ENCODE measurements around the gene PLEKHF1. TPM values are rescaled to one million over a fixed set of nuclear protein-coding genes. Genes with fewer than 3 reads are reported as not detected.

PLEKHF1 gene
- total and polyA plus RNA-seq, 12 donors, result 0.62 to 23.1 (median 6.9) TPM

DNA sequence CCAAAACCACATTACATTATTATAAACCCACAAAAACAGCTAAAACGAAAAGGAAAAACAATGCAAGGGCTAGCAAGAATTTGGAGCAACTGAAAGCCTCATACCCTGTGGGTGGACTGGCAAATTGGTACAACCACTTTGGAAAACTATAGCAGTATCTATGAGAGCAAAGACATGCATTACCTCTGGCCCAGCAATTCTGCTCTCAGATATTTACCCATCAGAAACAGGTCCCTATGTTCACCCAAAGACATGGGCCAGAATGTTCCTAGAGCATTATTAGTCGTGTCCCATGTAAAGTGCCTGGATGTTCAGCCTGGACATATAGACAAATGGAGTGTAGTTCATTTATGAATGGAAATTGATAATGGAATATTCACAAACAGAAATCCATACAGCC, 31.3 kb upstream of the PLEKHF1 start:
- 65 to 75% (median 71%) methylated on average over 2 of the region's 2 CpGs for WGBS, 4 donors
- Histone ChIP-seq H3K27me3 (no peaks in the 10 kb centered on the region), H3K27ac (no peak overlapping the region), H3K4me1 (replicated peaks in 1 of 2) (no peaks in the 10 kb centered on the region), H3K36me3 (replicated peaks in 1 of 2) (no peaks in the 10 kb centered on the region), H3K4me3 (no peak overlapping the region), H3K9me3 (replicated peaks in 1 of 3) (no peaks in the 10 kb centered on the region)
- intact Hi-C loops (cut with DNase I), result no loop called here
- TF ChIP-seq, protein P1, sequence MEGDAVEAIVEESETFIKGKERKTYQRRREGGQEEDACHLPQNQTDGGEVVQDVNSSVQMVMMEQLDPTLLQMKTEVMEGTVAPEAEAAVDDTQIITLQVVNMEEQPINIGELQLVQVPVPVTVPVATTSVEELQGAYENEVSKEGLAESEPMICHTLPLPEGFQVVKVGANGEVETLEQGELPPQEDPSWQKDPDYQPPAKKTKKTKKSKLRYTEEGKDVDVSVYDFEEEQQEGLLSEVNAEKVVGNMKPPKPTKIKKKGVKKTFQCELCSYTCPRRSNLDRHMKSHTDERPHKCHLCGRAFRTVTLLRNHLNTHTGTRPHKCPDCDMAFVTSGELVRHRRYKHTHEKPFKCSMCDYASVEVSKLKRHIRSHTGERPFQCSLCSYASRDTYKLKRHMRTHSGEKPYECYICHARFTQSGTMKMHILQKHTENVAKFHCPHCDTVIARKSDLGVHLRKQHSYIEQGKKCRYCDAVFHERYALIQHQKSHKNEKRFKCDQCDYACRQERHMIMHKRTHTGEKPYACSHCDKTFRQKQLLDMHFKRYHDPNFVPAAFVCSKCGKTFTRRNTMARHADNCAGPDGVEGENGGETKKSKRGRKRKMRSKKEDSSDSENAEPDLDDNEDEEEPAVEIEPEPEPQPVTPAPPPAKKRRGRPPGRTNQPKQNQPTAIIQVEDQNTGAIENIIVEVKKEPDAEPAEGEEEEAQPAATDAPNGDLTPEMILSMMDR (IDR thresholded peaks at IDR 0.05), result no peak
- no peak for TF ChIP-seq POLR2A (IDR thresholded peaks at IDR 0.05)
- no peak for DNase-seq

DNA sequence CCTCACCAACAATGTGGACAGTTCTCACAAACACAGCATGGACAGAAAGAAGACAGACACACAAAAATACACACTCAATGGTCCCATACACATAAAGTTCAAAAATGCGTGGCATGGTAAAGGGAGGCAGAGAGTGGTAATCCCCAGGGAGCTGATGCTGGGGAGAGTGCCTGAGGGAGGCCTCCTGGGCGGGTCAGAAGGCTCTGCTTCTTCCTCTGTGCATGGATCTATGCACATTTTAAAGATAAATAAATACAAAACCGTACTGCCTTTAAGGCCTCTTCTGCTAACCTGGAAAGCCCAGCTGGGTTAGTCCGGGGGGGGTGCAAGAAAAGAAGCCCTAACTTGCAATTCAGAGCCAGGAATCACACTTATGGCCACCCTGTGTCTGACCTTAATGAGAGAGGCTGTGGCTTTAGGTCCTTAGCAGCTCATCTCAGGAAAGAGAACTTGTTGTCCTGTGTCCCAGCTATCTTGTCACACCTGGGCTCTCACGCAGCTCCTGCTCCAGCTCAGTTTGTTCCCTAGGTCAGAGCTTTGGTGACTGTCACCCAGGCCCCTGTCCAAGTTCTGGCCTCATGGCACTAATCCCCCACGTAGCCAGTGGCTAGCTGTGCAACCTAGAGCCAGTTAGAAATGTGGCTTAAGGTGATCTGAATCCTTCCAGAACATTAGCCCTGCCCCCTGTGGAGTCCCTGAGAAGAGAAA, 30.7 kb upstream of the PLEKHF1 start:
- H3K27ac ChIP-seq, result no peak overlapping the region

GRCh38 chr19:29635963-29636362, 29.3 kb upstream of the PLEKHF1 start:
- H3K27ac ChIP-seq, result no peak overlapping the region
- no peaks in the 10 kb centered on the region for H3K36me3 ChIP-seq (replicated peaks in 1 of 2)
- TF ChIP-seq POLR2A (IDR thresholded peaks at IDR 0.05), result no peak
- TF ChIP-seq, protein P1 (IDR thresholded peaks at IDR 0.05), result no peak
- no peaks in the 10 kb centered on the region for H3K27me3 ChIP-seq
- H3K9me3 ChIP-seq (replicated peaks in 1 of 3), result no peaks in the 10 kb centered on the region
- H3K4me1 ChIP-seq (replicated peaks in 1 of 2), result no peaks in the 10 kb centered on the region
- WGBS, 4 donors, result 74 to 85% (median 79%) methylated on average over 6 of the region's 6 CpGs
- intact Hi-C loops (cut with DNase I), result no loop called here
- no peak for DNase-seq
- H3K4me3 ChIP-seq, result no peak overlapping the region

More for the DNA sequence above, 30.7 kb upstream of the PLEKHF1 start:
- 58 to 73% (median 69%) methylated on average over 5 to 6 of the region's 6 CpGs for WGBS, 4 donors
- TF ChIP-seq, protein P1 (IDR thresholded peaks at IDR 0.05), result no peak
- H3K27me3 ChIP-seq, result no peaks in the 10 kb centered on the region
- DNase-seq, result no peak
- H3K36me3 ChIP-seq (replicated peaks in 1 of 2), result no peaks in the 10 kb centered on the region
- no peaks in the 10 kb centered on the region for H3K9me3 ChIP-seq (replicated peaks in 1 of 3)
- H3K4me3 ChIP-seq, result no peak overlapping the region
- intact Hi-C loops (cut with DNase I), result no loop called here
- H3K4me1 ChIP-seq (replicated peaks in 1 of 2), result no peaks in the 10 kb centered on the region

- no peak for TF ChIP-seq POLR2A (IDR thresholded peaks at IDR 0.05)
- TF ChIP-seq, protein P1 (IDR thresholded peaks at IDR 0.05), result no peak
- H3K27me3 ChIP-seq, result no peaks in the 10 kb centered on the region
- 60 to 73% (median 63%) methylated on average over 12 of the region's 12 CpGs for WGBS, 4 donors
- H3K4me1 ChIP-seq (replicated peaks in 1 of 2), result no peaks in the 10 kb centered on the region
- H3K27ac ChIP-seq, result no peak overlapping the region
- no peak for DNase-seq
- intact Hi-C loops (cut with DNase I), result no loop called here
- H3K4me3 ChIP-seq, result no peak overlapping the region
- H3K9me3 ChIP-seq (replicated peaks in 1 of 3), result no peaks in the 10 kb centered on the region
- no peaks in the 10 kb centered on the region for H3K36me3 ChIP-seq (replicated peaks in 1 of 2)
These were observed 28.5 kb upstream of the PLEKHF1 start for GRCh38 chr19:29636553-29637360.
